Measurements from ENCODE around the gene EGFL7.

Gene EGFL7

DNA sequence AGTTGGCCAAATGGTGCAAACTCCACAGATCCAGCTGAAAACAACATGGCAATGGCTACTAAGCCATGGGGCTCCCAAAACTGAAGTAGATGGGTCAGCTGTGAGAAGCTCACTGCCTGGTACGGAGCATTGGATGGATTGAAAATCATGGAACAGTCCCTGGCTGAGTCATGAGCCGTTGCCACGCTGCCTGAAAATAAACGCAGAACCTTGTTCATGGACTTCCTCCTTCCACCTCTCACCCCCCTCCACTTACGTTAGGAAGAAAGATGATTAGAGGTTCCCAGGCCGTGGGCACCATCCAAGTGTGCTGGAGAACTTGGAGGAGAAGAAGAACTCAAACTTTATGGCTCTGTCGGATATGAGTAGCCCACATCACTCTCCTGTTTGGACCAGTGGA is 42.8 kb downstream of the EGFL7 start:
- no peak for FAIRE-seq

DNA sequence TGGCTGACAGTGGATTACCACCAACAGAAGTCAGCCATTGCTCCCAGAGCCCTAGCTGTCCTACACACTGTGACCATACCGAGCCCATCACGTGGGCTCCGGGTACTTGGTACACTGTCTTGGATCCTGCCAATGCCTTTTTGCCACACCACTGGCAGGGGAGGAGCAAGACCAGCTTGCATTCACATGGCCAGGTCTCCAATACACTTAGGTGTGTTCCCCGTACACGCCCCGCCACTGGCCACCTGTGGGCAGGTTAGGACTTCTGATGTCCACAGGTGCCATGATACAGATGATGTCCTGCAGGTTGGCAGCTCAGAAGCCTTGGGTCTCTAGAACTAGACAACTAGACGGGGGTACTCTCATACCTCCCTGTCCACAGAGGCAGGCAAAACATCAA is 44.3 kb downstream of the EGFL7 start:
- FAIRE-seq = no peak

DNA sequence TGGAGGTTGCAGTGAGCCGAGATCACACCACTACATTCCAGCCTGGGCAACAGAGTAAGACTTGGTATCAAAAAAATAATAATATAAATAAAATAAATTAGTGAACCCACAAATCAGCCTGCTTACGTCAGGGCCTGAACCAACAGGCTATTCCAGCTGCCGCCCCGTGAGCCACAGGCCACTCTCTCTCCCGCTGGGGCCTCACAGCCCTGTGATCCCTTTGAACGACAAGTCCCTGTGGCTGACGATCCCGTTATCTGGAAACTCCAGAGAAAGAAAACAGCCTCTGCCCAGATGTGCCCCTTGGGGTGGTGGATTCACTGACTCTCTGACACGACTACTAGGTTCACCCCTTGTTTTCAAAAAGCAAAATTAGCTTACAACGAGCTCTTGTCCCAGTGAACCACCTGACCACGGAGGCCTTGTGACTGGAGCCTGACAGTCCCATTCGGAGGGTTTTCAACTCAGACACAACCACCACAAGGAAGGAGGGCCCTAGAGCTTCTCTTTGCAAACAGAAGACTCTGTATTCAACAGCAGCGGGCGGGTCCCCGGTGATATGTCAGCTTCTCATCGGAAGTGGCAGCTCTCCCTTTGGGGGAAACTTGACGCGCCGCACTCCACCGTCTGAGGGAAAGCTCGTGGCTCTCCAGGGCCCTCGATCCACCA is 45.3 kb downstream of the EGFL7 start:
- no peak for FAIRE-seq

DNA sequence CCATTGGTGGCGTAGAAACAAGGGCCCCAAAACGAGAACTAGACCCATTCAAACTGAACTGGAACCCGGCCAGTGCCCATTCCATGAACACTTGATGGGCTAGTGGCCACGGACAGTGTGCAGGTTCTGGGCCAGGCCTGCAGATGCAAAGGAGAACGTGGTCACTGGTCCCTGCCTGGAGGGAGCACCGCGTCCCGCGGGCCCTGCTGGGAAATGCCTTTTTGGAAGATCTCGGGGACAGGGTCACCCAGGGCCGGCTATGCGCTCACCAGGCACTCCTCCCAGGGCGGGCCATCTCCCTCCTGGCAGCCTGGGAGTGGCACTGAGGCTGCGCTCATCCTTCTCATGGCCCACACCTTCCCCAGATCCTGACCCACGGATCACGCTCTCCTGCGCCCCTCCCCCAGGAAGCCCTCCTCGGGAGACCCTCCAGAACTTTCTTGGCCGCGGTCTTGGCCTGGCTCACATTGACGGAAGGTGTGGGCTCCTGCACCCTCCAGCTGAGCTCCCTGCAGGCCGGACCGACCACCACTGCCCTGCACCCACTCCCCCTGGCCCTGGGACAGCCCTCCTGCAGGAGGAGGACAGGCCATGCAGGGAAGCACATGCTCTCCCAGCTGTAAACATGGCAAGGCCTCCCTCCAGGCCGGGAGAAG is 46.9 kb downstream of the EGFL7 start:
- FAIRE-seq = no peak

DNA sequence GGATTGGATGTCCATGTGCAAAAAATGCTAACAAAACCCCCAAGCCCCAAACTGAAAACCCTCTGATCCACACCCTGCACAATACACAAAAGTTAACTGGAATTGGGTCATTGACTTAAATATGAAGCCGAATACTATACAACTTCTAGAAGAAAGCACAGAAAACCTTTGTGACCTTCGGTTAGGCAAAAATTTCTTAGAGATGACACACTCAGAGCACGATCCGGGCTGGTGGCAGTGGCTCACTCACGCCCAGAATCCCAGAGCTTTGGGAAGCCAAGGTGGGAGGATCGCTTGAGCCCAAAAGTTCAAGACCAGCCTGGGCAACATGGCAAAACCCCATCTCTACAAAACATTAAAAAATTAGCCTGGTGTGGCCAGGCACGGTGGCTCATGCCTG is 47.8 kb downstream of the EGFL7 start:
- FAIRE-seq = no peak

DNA sequence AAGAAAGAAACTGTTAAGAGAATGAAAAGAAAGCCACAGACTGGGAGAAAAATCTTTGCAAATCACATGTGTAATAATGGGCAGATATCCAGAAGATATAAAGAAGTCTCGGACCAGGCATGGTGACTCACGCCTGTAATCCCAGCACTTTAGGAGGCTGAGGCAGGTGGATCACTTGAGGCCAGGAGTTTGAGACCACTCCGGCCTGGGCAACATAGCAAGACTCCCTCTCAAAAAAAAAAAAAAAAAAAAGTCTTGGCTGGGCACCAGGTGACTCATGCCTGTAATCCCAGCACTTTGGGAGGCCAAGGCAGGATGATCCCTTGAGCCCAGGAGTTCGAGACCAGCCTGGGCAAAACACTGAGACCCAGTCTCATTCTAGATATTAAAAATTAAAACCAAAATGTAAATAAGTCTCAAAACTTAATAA is 48.5 kb downstream of the EGFL7 start:
- FAIRE-seq = peak; percentile 33

DNA sequence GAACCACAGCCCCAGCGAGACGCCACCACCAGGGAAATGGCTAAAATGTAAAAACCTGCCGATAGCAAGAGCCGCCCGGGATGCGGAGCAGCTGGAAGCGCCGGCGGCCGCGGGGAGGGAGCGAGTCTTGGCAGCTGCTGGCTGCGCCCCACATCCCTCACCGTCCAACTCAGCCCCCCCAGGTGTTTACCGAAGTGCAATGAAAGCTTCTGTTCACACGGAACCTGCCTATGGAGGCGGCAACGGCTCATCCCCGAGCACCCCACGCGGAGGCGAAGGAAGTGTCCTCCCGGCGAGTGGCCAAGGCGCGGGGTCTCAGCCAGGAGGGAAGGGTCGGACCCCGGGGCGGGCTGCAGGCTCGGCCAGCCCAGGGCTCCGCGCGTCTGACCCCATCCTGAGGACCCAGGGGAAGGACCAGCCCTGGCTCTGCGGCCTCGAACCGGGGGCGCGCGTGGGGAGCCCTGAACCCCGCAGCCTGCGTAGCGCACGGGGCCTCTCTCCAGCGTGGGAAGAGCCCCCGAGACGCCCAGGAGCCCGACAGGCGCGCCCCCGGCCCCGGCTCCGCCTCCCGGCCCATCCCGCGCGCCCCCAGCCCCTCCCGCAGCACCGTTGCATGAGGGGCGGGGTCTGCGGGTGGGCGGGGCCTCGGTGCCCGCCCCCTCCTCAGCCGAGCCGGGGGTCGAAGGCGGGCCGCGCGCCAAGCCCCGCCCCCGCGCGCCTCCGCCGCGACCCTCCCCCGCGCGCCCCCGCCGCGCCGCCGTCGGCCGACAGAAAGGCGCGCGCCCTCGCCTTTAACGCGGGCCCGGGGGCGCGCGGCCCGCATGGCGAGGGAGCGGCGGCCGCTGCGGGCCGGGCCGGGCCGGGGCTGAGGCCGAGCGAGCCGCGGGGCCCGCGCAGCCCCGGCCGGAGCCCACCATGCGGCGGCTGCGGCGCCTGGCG is 49.3 kb downstream of the EGFL7 start, which contains the start of gene DIPK1B:
DIPK1B (plus strand) TSS at position 822 of the 939 bp plus-strand sequence; CDS start at position 916, 94 bp downstream.
- FAIRE-seq = no peak

DNA sequence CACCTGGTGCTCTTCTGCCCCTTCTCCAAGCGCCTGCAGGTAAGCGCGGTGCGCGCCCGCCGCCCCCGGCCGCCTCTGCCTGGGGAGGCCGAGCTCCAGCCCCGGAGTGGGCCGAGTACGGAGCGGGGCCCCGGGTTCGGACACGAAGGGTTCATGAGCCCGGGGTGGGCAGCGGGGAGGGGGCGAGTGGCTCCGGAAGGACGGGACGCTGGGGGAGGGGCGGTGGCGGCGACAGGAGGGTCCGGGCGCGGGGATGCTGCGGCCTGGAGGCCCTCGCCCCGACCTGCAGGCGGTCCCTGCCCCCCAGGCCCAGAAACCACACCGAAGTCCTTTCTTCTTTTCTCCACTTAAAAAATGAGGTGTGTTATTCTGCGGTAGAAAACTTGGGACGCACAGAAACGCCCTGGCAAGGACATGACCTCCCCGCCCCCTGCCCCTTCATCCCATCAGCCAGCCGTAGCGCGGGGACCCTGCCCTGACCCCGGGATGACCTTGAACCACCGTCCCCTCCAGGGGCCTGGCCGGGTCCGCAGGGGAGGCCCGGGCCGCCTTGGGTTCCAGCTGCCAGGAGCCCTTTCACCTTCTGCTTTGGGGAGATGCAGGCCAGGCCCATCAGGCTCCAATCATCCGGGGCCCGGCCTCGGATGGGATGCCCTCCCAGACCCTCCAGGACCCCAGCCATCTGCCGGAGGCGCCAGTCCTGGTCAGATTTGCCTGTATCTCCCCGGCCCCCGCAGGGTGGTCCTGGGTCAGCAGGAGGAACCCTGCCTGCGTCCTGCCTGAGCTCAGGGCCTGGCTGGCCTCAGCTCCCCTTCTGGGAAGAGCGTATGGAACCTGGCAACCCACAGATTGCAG is 50.2 kb downstream of the EGFL7 start:
- FAIRE-seq = no peak

DNA sequence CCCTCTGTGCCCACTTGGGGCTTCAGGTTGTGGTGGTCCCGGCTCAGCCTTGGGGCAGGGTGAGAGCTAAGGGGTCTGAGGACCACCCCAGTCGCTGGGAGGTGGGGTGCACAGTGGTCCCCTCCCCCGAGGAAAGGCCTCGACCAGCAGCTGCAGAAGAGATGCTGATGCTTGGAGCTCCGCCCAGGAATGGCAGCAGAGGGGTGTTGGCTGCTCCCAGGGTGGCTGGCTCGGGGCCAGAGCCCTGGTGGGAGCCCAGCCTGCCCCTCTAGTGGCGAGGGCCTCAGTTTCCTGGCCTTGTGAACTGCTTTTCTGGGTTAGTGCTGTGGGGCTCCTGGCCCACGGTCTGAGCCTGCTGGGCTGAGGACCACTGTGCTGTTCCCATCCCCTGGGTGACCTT is 50.8 kb downstream of the EGFL7 start:
- FAIRE-seq = no peak

DNA sequence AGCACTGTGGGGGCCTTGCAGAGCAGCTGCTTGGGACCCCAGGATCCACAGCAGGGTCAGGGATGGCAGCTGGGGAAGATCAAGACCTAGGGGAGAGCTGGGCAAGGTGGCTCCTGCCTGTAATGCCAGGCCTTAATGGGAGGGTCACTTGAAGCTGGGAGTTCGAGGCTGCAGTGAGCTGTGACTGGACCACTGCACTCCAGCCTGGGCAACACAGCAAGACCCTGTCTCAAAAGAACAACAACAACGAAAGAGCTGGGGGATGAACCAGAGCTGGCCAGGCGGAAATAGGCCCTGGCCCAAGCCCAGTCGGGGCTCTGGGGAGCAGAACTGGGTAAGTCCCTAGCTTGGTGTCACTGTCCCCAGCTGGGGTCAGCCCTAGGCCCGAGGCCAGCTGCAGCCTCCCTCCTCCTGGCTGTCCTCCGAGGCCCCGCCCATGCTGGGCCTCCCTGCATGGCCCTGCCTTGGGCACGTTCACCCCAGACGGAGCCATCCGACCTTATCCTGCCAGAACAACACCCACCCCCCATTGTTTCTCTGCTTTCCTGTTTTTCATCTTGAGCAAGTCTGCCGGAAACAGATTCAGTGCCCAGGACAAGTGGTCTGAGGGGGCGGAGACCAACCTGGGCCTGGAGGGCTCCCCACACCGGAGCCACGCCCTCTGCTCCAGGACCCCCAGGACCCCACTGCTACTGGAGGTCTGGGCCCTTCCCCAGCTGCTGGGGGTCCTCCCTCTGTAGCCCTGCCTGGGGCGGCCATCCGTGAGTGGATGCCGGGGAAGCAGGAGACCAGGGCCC is 51.6 kb downstream of the EGFL7 start:
- no peak for FAIRE-seq

DNA sequence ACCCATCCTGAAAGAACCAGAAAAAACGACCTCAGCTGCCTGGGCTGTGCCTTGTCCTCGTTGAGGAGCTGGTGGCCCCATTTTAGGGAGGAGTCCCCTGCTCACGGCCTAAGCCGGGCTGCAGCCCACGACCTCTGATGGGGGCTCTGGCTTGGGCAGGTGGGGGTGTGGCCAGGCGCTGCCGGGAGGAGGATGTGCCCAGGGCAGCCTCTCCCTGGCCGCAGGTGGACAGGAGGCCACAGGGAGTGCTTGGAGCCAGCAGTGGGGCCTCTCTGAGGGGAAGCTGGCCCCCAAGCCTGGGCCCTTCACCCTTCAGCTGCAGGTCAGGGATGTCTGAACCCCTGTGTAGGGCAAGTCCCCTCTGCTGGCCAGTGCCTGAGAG is 52.2 kb downstream of the EGFL7 start:
- FAIRE-seq = no peak

DNA sequence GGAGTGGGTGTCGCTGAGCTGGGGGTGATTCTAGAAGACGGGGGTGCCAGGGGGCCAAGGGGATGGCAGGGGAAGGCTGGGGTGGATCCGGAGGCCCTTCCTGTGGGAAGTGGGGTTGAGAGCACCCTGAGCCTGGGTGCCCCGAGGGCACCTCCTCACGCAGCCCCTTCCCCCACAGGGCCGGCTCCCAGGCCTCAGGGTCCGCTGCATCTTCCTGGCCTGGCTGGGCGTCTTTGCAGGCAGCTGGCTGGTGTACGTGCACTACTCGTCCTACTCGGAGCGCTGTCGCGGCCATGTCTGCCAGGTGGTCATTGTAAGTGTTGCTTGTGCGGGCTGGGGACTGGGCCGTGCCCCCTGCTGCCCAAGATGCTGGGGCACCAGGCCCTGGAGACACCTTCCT is 54.7 kb downstream of the EGFL7 start:
- no peak for FAIRE-seq

DNA sequence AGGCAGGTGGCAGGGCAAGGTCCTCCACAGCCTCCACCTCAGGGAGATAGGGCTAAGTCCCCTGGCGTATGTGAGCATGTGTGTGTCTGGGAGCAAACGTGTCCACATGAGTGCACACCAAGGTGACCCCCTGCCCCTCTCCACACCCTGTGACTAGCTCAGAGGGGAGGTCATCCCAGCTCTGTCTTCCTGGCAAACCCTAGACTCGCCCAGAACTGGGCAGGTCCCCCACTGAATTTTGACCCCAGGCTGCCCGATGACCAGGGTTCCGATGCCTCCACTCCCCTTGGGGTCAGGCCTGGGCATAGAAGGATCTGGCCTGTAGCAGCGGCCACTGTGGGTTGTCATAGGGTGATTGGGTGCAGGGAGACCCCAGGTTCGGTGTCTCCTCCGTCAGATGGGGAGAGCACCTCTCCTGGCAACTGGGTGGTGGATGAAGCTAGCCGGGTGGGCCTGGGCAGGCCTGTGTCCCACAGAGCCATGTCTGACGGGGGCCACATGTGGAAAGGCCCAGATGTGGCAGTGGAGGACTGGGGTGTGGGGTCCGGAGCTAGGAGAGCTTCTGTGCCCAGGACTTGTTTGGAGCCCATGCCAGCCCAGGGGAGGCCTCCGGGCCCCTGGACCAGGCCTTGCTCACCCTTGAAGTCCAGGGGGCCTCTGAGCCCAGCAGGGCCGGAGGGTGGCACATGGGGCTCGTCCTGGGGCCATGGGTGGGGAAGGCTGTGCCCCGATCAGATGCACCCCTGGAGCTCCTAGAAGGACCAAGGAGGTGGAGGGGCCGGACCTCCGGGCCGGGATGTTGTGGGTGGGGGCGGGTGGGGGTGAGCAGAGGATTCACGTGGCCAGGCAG is 55.9 kb downstream of the EGFL7 start:
- no peak for FAIRE-seq

DNA sequence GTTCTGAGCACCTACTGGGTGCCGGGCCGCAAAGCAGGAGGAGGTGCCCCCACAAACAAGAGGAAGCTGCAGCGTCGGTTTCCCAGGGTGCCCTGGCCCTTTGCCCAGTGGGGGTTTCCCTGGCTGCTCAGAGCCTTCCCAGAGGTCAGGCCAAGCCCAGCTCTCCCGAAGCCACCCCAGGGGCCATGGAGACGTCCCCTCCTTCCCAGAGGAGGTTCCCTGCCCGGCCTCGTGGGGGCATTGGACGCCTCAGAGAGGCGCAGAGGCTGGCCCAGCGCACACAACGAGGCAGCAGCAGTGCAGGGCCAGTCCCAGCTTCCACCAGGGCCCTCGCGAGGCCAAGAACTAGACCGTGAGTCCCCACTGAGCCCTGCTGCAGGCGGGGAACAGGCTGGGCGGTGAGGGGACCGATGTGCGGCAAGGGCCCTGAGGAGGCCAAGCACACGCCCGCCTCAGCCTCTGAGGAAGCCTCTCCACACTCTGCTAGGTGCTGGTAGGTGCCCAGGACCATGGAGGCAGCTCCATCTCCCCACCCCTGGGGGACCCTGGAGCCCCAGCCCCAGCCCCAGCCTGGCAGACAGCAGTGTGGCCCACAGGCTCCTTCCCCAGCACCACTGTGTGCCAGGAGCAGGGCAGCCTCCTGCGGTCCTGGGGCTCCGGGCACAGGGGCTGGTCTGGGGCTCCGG is 56.6 kb downstream of the EGFL7 start:
- no peak for FAIRE-seq

DNA sequence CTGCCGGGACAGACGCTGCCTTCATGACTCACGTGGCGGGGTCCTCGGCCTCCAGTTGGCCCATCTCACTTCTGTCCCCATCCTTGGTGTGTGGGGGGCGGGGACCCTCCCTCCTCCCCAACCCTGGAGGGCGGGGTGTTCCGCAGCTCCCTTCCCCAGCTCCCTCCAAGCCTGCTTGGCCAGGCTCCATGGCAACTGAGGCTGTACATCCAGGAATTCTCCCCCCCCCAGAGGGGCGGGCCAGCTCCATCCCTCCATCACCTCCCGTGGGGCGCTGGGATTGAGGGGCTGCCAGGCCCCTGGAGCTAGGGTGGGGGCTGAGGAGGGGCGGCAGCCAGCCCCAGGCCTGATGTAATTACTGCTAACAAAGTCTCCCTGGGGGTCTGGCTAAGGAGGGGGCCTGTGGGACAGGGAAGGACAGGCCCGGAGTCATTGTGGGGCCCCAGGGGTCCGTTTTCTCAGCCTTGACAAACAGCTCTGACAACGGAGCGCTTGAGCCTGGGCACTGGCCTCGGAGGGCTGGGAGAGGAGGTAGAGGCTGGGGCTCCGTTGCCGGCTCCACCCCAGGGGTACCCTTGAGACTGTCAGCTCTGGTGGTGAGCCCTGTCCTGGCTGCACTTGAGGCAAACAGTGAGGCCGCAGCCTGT is 57.7 kb downstream of the EGFL7 start:
- no peak for FAIRE-seq

DNA sequence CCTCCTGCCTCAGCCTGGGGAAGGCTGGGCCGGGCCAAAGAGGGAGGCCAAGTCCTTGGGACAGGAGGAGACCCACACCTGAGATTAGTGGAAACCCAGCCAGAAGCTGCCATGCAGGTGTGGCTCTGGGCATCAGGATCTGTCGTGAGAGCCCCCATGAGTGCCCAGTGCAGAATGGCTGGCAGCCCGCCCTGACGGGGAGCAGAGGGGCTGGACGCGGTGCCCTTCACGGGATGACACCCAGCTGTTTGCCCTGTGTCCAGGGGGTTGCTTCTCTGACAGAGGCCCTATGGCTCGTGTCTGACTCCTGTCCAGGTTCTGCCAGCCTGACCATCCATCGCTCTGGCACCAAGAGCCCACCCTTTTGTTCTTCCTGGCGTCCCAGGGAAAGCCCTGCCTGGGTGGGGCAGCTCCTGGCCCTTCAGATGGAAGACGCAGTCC is 58.2 kb downstream of the EGFL7 start:
- FAIRE-seq = no peak

DNA sequence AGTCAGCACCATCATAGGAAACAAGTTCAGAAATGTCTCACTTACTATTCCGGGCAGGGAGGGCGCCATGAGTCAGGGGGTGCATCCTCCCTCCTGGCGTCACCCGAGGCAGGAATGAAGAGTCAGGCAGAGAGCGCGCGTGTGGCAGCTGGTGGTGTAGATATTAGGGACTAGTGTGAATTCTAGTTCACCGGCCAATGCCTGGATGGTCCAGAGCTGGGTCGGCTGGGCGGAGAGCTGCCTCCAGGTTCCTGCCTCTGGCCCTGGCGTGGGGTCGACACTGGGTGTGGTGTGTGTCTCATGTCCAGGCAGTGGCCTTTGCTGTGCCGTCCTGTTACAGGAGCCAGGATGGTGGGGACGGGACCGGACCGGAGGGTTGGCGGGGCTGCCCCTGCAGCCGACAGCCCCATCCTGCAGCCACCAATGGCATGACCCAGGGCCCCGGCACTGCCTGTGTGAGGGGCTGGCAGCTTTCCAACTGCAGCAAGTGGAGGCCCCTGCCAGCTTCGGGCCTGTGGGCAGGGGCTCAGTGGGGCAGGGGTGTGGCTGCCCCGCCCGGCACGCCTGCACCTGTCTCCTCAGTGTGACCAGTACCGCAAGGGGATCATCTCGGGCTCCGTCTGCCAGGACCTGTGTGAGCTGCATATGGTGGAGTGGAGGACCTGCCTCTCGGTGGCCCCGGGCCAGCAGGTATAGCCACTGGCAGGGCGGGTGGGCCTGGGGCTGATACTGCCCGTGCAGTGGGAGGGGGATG is 58.8 kb downstream of the EGFL7 start:
- FAIRE-seq = no peak

All from islet of Langerhans (tissue), 1 donor.